ENCODE results near the gene LRRK1. TPM values are rescaled to one million over a fixed set of nuclear protein-coding genes. Genes with fewer than 3 reads are reported as not detected.
A peak's percentile ranks its signal among the peaks of the same experiment; 100 is the strongest.

The LRRK1 gene
- total and polyA plus RNA-seq, 2 donors: 3.4 to 6.7 TPM

- no peaks in the 10 kb centered on the region for H3K36me3 ChIP-seq (ENCODE audit: control insufficient read depth in 2 of 2, insufficient read depth in 2 of 2, low read length in 1 of 2)
- H3K27me3 ChIP-seq (ENCODE audit: control insufficient read depth in 2 of 2, insufficient read depth in 1 of 2, low read length in 1 of 2): no peaks in the 10 kb centered on the region
- WGBS: 85% methylated on average over 6 of the region's 6 CpGs
- H3K9me3 ChIP-seq (ENCODE audit: control insufficient read depth in 2 of 2, insufficient read depth in 1 of 2, low read length in 1 of 2): peaks cover 0 to 12% of the 10 kb centered on the region in 2 donors
- no peak overlapping the region for H3K27ac ChIP-seq (ENCODE audit: low read depth in 1 of 2, low read length in 1 of 2)
- peaks cover 2 to 23% of the 10 kb centered on the region in 2 donors for H3K4me1 ChIP-seq (ENCODE audit: control insufficient read depth in 2 of 2, insufficient read depth in 2 of 2, low read length in 2 of 2)
- DNase-seq (ENCODE audit: low read depth in 6 of 9, low spot score in 9 of 9): no peak
- H3K4me3 ChIP-seq (ENCODE audit: low read length in 2 of 2): no peak overlapping the region
These were observed 188.7 kb downstream of the LRRK1 start for GRCh38 chr15:101107625-101108460.

GRCh38 chr15:101108461-101108775, 189.3 kb downstream of the LRRK1 start:
- Histone ChIP-seq H3K4me1 (ENCODE audit: control insufficient read depth in 2 of 2, insufficient read depth in 2 of 2, low read length in 2 of 2) (peaks cover 2 to 25% of the 10 kb centered on the region in 2 donors), H3K36me3 (ENCODE audit: control insufficient read depth in 2 of 2, insufficient read depth in 2 of 2, low read length in 1 of 2) (no peaks in the 10 kb centered on the region), H3K27me3 (ENCODE audit: control insufficient read depth in 2 of 2, insufficient read depth in 1 of 2, low read length in 1 of 2) (no peaks in the 10 kb centered on the region), H3K27ac (ENCODE audit: low read depth in 1 of 2, low read length in 1 of 2) (no peak overlapping the region), H3K4me3 (ENCODE audit: low read length in 2 of 2) (no peak overlapping the region), H3K9me3 (ENCODE audit: control insufficient read depth in 2 of 2, insufficient read depth in 1 of 2, low read length in 1 of 2) (peaks cover 0 to 12% of the 10 kb centered on the region in 2 donors)
- 99% methylated on average over 10 of the region's 10 CpGs for WGBS
- DNase-seq (ENCODE audit: low read depth in 6 of 9, low spot score in 9 of 9): no peak

- H3K36me3 ChIP-seq (ENCODE audit: control insufficient read depth in 2 of 2, insufficient read depth in 2 of 2, low read length in 1 of 2): no peaks in the 10 kb centered on the region
- no peak overlapping the region for H3K27ac ChIP-seq (ENCODE audit: low read depth in 1 of 2, low read length in 1 of 2)
- H3K4me3 ChIP-seq (ENCODE audit: low read length in 2 of 2): no peak overlapping the region
- peaks cover 2 to 26% of the 10 kb centered on the region in 2 donors for H3K4me1 ChIP-seq (ENCODE audit: control insufficient read depth in 2 of 2, insufficient read depth in 2 of 2, low read length in 2 of 2)
- WGBS: 97% methylated on average over 7 of the region's 7 CpGs
- H3K9me3 ChIP-seq (ENCODE audit: control insufficient read depth in 2 of 2, insufficient read depth in 1 of 2, low read length in 1 of 2): peaks cover 0 to 12% of the 10 kb centered on the region in 2 donors
- no peak for DNase-seq (ENCODE audit: low read depth in 6 of 9, low spot score in 9 of 9)
- no peaks in the 10 kb centered on the region for H3K27me3 ChIP-seq (ENCODE audit: control insufficient read depth in 2 of 2, insufficient read depth in 1 of 2, low read length in 1 of 2)
These were observed 189.6 kb downstream of the LRRK1 start for GRCh38 chr15:101108791-101109190.

- no peaks in the 10 kb centered on the region for H3K27me3 ChIP-seq (ENCODE audit: control insufficient read depth in 2 of 2, insufficient read depth in 1 of 2, low read length in 1 of 2)
- H3K36me3 ChIP-seq (ENCODE audit: control insufficient read depth in 2 of 2, insufficient read depth in 2 of 2, low read length in 1 of 2): no peaks in the 10 kb centered on the region
- WGBS: 92% methylated on average over 23 of the region's 23 CpGs
- no peak for DNase-seq (ENCODE audit: low read depth in 6 of 9, low spot score in 9 of 9)
- no peak overlapping the region for H3K4me3 ChIP-seq (ENCODE audit: low read length in 2 of 2)
- no peak overlapping the region for H3K27ac ChIP-seq (ENCODE audit: low read depth in 1 of 2, low read length in 1 of 2)
- H3K4me1 ChIP-seq (ENCODE audit: control insufficient read depth in 2 of 2, insufficient read depth in 2 of 2, low read length in 2 of 2): peaks cover 2 to 32% of the 10 kb centered on the region in 2 donors
- peaks cover 0 to 12% of the 10 kb centered on the region in 2 donors for H3K9me3 ChIP-seq (ENCODE audit: control insufficient read depth in 2 of 2, insufficient read depth in 1 of 2, low read length in 1 of 2)
These were observed 191.8 kb downstream of the LRRK1 start for GRCh38 chr15:101110681-101111569.

- Histone ChIP-seq H3K9me3 (ENCODE audit: control insufficient read depth in 2 of 2, insufficient read depth in 1 of 2, low read length in 1 of 2) (peaks cover 0 to 12% of the 10 kb centered on the region in 2 donors), H3K27me3 (ENCODE audit: control insufficient read depth in 2 of 2, insufficient read depth in 1 of 2, low read length in 1 of 2) (no peaks in the 10 kb centered on the region), H3K4me1 (ENCODE audit: control insufficient read depth in 2 of 2, insufficient read depth in 2 of 2, low read length in 2 of 2) (peaks cover 6 to 40% of the 10 kb centered on the region in 2 donors), H3K27ac (ENCODE audit: low read depth in 1 of 2, low read length in 1 of 2) (no peak overlapping the region), H3K36me3 (ENCODE audit: control insufficient read depth in 2 of 2, insufficient read depth in 2 of 2, low read length in 1 of 2) (no peaks in the 10 kb centered on the region), H3K4me3 (ENCODE audit: low read length in 2 of 2) (no peak overlapping the region)
- peak in 1 of 9 donors; percentile 42 for DNase-seq (ENCODE audit: low read depth in 6 of 9, low spot score in 9 of 9)
- WGBS: 49% methylated on average over 16 of the region's 16 CpGs
These were observed 192.6 kb downstream of the LRRK1 start for GRCh38 chr15:101111570-101112262.

GRCh38 chr15:101112336-101113113, 193.4 kb downstream of the LRRK1 start:
- H3K36me3 ChIP-seq (ENCODE audit: control insufficient read depth in 2 of 2, insufficient read depth in 2 of 2, low read length in 1 of 2): no peaks in the 10 kb centered on the region
- peaks cover 6 to 40% of the 10 kb centered on the region in 2 donors for H3K4me1 ChIP-seq (ENCODE audit: control insufficient read depth in 2 of 2, insufficient read depth in 2 of 2, low read length in 2 of 2)
- H3K27me3 ChIP-seq (ENCODE audit: control insufficient read depth in 2 of 2, insufficient read depth in 1 of 2, low read length in 1 of 2): no peaks in the 10 kb centered on the region
- peak overlapping the region in 1 of 2 donors; percentile 60 for H3K27ac ChIP-seq (ENCODE audit: low read depth in 1 of 2, low read length in 1 of 2)
- no peak for DNase-seq (ENCODE audit: low read depth in 6 of 9, low spot score in 9 of 9)
- peaks cover 0 to 12% of the 10 kb centered on the region in 2 donors for H3K9me3 ChIP-seq (ENCODE audit: control insufficient read depth in 2 of 2, insufficient read depth in 1 of 2, low read length in 1 of 2)
- H3K4me3 ChIP-seq (ENCODE audit: low read length in 2 of 2): no peak overlapping the region
- WGBS: 86% methylated on average over 16 of the region's 16 CpGs

- H3K27me3 ChIP-seq (ENCODE audit: control insufficient read depth in 2 of 2, insufficient read depth in 1 of 2, low read length in 1 of 2): no peaks in the 10 kb centered on the region
- H3K36me3 ChIP-seq (ENCODE audit: control insufficient read depth in 2 of 2, insufficient read depth in 2 of 2, low read length in 1 of 2): no peaks in the 10 kb centered on the region
- no peak overlapping the region for H3K4me3 ChIP-seq (ENCODE audit: low read length in 2 of 2)
- H3K9me3 ChIP-seq (ENCODE audit: control insufficient read depth in 2 of 2, insufficient read depth in 1 of 2, low read length in 1 of 2): peaks cover 0 to 7% of the 10 kb centered on the region in 2 donors
- DNase-seq (ENCODE audit: low read depth in 6 of 9, low spot score in 9 of 9): no peak
- H3K27ac ChIP-seq (ENCODE audit: low read depth in 1 of 2, low read length in 1 of 2): peak overlapping the region in 1 of 2 donors; percentile 60
- 97% methylated on average over 19 of the region's 19 CpGs for WGBS
- H3K4me1 ChIP-seq (ENCODE audit: control insufficient read depth in 2 of 2, insufficient read depth in 2 of 2, low read length in 2 of 2): peaks cover 6 to 40% of the 10 kb centered on the region in 2 donors
These were observed 194.2 kb downstream of the LRRK1 start for GRCh38 chr15:101113114-101114005.

GRCh38 chr15:101114166-101114565, 195.0 kb downstream of the LRRK1 start:
- peaks cover 0 to 4% of the 10 kb centered on the region in 2 donors for H3K9me3 ChIP-seq (ENCODE audit: control insufficient read depth in 2 of 2, insufficient read depth in 1 of 2, low read length in 1 of 2)
- H3K4me1 ChIP-seq (ENCODE audit: control insufficient read depth in 2 of 2, insufficient read depth in 2 of 2, low read length in 2 of 2): peaks cover 6 to 40% of the 10 kb centered on the region in 2 donors
- 79% methylated on average over 10 of the region's 10 CpGs for WGBS
- no peak overlapping the region for H3K27ac ChIP-seq (ENCODE audit: low read depth in 1 of 2, low read length in 1 of 2)
- no peaks in the 10 kb centered on the region for H3K36me3 ChIP-seq (ENCODE audit: control insufficient read depth in 2 of 2, insufficient read depth in 2 of 2, low read length in 1 of 2)
- no peak overlapping the region for H3K4me3 ChIP-seq (ENCODE audit: low read length in 2 of 2)
- H3K27me3 ChIP-seq (ENCODE audit: control insufficient read depth in 2 of 2, insufficient read depth in 1 of 2, low read length in 1 of 2): no peaks in the 10 kb centered on the region
- DNase-seq (ENCODE audit: low read depth in 6 of 9, low spot score in 9 of 9): no peak
